ENCODE measurements around the gene DOK6.

- TF ChIP-seq REST (IDR thresholded peaks at IDR 0.05; ENCODE audit: insufficient read depth in 1 of 2, low read depth in 2 of 2, low read length in 2 of 2) (no peak), TAF1 (IDR thresholded peaks at IDR 0.05; ENCODE audit: borderline replicate concordance, insufficient read depth, low read length) (no peak), POLR2AphosphoS5 (IDR thresholded peaks at IDR 0.05; ENCODE audit: low read depth, low read length) (no peak), FOXP2 (optimal IDR thresholded peaks at IDR 0.05; ENCODE audit: borderline replicate concordance, extremely low read depth, extremely low read length, insufficient read depth) (no peak), SIN3A (IDR thresholded peaks at IDR 0.05; ENCODE audit: borderline replicate concordance, insufficient read depth, low read length) (no peak)
These were observed 221.5 kb downstream of the DOK6 start for GRCh38 chr18:69622184-69622583.

Measured in PFSK-1 (cell line).